ENCODE results near the gene TUBA1A. TPM values are rescaled to one million over a fixed set of nuclear protein-coding genes. Genes with fewer than 3 reads are reported as not detected.
"Not testable (repeated sequence)": the region's sequence is repeated elsewhere in the genome, so short reads cannot be mapped to it uniquely, and the experiment has no call there.

TUBA1A gene
- total RNA-seq, 1 donor = 961 TPM

DNA sequence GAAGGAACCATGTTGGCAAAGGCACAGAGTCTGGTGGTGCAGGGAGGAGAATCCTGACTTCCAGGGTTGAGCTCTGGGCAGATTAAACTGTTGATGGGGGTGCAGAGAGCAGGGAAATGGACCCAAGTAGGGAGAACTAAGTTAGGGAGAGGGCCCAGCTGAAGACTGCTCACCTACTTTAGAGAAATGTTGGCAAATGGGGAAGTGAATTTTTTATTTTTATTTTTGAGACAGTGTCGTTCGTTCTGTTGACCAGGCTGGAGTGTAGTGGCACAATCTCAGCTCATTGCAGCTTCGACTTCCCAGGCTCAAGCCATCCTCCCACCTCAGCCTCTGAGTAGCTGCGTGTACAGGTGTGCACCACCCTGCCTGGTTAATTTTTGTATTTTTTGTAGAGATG lies 32.1 kb upstream of the TUBA1A start:
- no peak for DNase-seq (ENCODE audit: low read depth)
- TF ChIP-seq, protein P1, sequence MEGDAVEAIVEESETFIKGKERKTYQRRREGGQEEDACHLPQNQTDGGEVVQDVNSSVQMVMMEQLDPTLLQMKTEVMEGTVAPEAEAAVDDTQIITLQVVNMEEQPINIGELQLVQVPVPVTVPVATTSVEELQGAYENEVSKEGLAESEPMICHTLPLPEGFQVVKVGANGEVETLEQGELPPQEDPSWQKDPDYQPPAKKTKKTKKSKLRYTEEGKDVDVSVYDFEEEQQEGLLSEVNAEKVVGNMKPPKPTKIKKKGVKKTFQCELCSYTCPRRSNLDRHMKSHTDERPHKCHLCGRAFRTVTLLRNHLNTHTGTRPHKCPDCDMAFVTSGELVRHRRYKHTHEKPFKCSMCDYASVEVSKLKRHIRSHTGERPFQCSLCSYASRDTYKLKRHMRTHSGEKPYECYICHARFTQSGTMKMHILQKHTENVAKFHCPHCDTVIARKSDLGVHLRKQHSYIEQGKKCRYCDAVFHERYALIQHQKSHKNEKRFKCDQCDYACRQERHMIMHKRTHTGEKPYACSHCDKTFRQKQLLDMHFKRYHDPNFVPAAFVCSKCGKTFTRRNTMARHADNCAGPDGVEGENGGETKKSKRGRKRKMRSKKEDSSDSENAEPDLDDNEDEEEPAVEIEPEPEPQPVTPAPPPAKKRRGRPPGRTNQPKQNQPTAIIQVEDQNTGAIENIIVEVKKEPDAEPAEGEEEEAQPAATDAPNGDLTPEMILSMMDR (IDR thresholded peaks at IDR 0.05; ENCODE audit: insufficient read depth, low read length) = no peak
- no peak overlapping the region for H3K4me3 ChIP-seq (ENCODE audit: low read depth, low read length)

DNA sequence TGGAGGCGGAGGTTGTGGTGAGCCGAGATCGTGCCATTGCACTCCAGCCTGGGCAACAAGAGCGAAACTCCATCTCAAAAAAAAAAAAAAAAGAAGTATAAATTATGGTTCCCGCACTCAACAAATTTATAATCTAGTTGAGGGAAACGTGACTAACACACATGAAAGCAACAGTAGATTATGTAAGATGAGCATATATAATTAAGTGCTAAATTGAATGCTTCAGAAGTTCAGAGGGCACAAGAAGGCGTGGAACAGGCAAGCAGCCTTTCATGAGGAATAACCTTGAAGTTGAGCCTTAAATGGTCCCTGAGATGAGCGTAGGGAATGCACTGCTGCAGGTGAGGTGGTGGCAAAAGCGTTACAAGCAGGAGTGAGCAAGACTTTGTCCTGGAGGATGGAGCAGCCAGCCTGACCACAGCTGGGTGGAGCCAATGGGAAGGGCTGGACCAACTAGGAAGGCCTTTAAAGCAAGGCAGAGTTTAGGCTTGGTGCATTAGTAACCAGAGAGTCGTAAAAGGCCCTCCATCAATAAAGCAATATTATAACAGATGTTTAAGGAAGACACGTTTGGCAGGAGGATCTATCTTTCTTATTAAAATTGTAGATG lies 30.6 kb upstream of the TUBA1A start:
- no peak for DNase-seq (ENCODE audit: low read depth)
- no peak overlapping the region for H3K4me3 ChIP-seq (ENCODE audit: low read depth, low read length)
- TF ChIP-seq, protein P1 (IDR thresholded peaks at IDR 0.05; ENCODE audit: insufficient read depth, low read length) = no peak

DNA sequence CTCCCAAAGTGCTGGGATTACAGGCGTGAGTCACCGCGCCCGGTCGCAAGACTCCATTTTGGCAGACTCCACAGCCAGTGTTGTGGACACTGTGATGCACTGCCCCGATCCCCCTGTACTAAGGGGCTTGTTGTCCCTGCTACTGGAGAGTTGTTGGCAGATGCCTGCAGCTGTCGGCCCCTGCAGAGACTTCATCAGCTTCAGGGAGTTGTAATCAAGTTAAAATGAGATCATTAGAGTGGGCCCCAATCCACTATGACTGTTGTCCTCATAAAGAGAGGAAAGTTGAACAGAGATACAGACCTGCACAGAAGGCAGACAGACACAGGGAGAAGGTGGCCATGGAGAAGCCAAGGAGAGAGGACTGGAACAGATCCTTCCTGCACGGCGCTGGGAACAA lies 23.7 kb upstream of the TUBA1A start:
- no peak overlapping the region for H3K4me3 ChIP-seq (ENCODE audit: low read depth, low read length)
- DNase-seq (ENCODE audit: low read depth) = no peak
- TF ChIP-seq, protein P1 (IDR thresholded peaks at IDR 0.05; ENCODE audit: insufficient read depth, low read length) = no peak

DNA sequence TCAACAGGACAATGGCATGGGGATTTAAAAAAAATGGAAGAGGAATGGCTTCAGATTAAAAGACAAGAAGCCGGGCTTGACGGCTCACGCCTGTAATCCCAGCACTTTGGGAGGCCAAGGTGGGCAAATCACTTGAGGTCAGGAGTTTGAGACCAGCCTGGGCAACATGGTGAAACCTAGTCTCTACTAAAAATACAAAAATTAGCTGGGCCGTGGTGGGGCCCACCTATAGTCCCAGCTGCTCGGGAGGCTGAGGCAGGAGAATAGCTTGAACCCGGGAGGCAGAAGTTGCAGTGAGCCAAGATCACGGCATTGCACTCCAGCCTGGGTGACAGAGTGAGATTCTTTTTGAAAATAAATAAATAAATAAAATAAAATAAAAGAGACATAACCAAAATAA lies 21.8 kb upstream of the TUBA1A start:
- not testable (repeated sequence) for DNase-seq (ENCODE audit: low read depth); H3K4me3 ChIP-seq (ENCODE audit: low read depth, low read length)

DNA sequence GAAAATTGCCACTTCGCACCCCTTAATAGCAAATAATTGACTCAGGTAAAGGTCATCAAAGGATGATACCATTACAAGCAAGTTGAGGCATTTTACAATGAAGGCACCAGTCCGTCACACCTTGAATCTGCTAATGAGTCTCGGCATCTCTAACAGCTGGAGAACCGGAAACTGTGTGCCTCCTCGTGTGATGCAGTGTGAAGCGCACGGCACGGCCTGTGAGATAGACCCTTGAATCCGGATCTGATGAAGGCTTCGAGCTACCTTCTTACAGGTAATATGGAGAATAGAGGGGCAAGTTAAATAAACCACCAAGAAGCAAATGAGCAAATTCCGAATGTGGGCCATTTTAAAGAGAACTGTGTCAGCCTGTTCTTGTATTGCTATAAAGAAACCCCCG lies 19.8 kb upstream of the TUBA1A start:
- TF ChIP-seq, protein P1 (IDR thresholded peaks at IDR 0.05; ENCODE audit: insufficient read depth, low read length) = no peak
- H3K4me3 ChIP-seq (ENCODE audit: low read depth, low read length) = no peak overlapping the region
- no peak for DNase-seq (ENCODE audit: low read depth)

DNA sequence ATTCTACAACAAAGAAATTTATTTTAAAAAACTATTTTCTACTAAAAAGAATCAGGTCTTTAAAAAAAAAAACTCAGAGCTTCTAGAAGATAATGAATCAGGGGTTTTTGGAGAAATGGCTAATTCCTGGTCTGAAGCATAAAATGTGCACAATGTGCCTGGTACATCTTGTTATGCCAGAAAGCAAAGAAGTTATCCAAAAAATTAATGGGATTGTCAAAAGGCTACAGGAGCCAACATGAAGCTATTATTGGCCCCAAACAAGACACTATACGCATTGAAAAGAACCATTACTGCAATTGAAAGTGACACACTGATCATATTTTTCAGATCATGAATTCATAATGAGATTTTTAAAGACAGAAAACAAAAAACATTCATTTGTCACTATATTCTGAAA lies 19.3 kb upstream of the TUBA1A start:
- TF ChIP-seq, protein P1 (IDR thresholded peaks at IDR 0.05; ENCODE audit: insufficient read depth, low read length) = no peak
- H3K4me3 ChIP-seq (ENCODE audit: low read depth, low read length) = no peak overlapping the region
- DNase-seq (ENCODE audit: low read depth) = no peak

DNA sequence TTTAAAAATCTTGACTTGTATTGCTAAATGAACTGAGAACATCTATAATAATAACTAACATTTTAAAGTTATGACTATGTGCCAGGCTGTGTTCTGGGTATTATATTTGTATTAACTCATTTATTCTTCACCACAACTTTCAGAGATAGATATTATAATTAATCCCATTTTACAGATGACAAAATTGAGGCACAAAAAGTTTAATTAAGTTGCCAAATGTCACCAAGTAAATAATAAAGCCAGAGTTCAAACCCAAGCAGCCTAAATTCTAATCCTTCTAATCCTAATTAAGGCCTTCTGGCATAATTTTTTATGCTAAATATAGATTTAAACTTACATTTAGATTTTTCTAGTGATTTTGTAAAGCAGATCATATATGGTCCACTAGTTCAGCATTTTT lies 17.5 kb upstream of the TUBA1A start:
- DNase-seq (ENCODE audit: low read depth) = no peak
- H3K4me3 ChIP-seq (ENCODE audit: low read depth, low read length) = no peak overlapping the region
- TF ChIP-seq, protein P1 (IDR thresholded peaks at IDR 0.05; ENCODE audit: insufficient read depth, low read length) = no peak

Data from fibroblast of the aortic adventitia (primary cell).